Thymus (tissue), 11 donors: ENCODE results near the gene PDRG1. TPM values are rescaled to one million over a fixed set of nuclear protein-coding genes. Genes with fewer than 3 reads are reported as not detected.
"Not testable (repeated sequence)": the region's sequence is repeated elsewhere in the genome, so short reads cannot be mapped to it uniquely, and the experiment has no call there.

Experiments
- DNase-seq, 9 donors: peaks; one replicate each; pipeline ENCODE4 v3.0.0-alpha.2; 2013; ENCODE audit warnings: low spot score in 9 of 9, low read depth in 6 of 9, missing footprints in 1 of 9
- H3K27ac ChIP-seq, 2 donors: one replicate each; pipeline ENCODE4 v1.5.1; 2013; ENCODE audit warnings: control low read depth in 1 of 2, low read depth in 1 of 2, low read length in 1 of 2, mild to moderate bottlenecking in 1 of 2, moderate library complexity in 1 of 2
- H3K27me3 ChIP-seq, 2 donors: one replicate each; pipeline ENCODE4 v1.5.1; 2013; ENCODE audit warnings: low read length in 1 of 2; ENCODE audit not compliant: control insufficient read depth in 2 of 2, insufficient read depth in 1 of 2
- H3K36me3 ChIP-seq, 2 donors: one replicate each; pipeline ENCODE4 v1.5.1; 2013; ENCODE audit warnings: low read length in 1 of 2, mild to moderate bottlenecking in 1 of 2, moderate library complexity in 1 of 2; ENCODE audit not compliant: control insufficient read depth in 2 of 2, insufficient read depth in 2 of 2
- H3K4me1 ChIP-seq, 2 donors: one replicate each; pipeline ENCODE4 v1.5.1; 2013; ENCODE audit warnings: low read length in 2 of 2; ENCODE audit not compliant: control insufficient read depth in 2 of 2, insufficient read depth in 2 of 2
- H3K4me3 ChIP-seq, 2 donors: one replicate each; pipeline ENCODE4 v1.5.1; 2013; ENCODE audit warnings: low read length in 2 of 2, control low read depth in 1 of 2, mild to moderate bottlenecking in 1 of 2
- H3K9me3 ChIP-seq, 2 donors: one replicate each; pipeline ENCODE4 v1.5.1; 2013; ENCODE audit warnings: low read length in 1 of 2, mild to moderate bottlenecking in 1 of 2; ENCODE audit not compliant: control insufficient read depth in 2 of 2, insufficient read depth in 1 of 2
- WGBS: extraction: QIAGEN DNeasy Blood & Tissue Kit; methylation state at CpG from one replicate; pipeline ENCODE4 v1.1.7; 2013; 5-methylcytosine and 5-hydroxymethylcytosine counted together
- polyA plus RNA-seq: library from polyadenylated mRNA; stranded (reverse); fragments of 200-250 nt; gene quantifications from one replicate; pipeline ENCODE4 v1.2.3, GENCODE V29; 2013
- total RNA-seq: library from RNA; stranded (reverse); fragments of 120-200 nt; gene quantifications from one replicate; pipeline ENCODE4 v1.2.4, GENCODE V29; 2013
- donor health status: healthy.

The PDRG1 gene
- total and polyA plus RNA-seq, 2 donors = 11.1 to 16.4 TPM

- Histone ChIP-seq H3K27ac (no peak overlapping the region), H3K4me1 (no peaks in the 10 kb centered on the region), H3K27me3 (no peaks in the 10 kb centered on the region), H3K9me3 (no peaks in the 10 kb centered on the region), H3K4me3 (no peak overlapping the region), H3K36me3 (no peaks in the 10 kb centered on the region)
- WGBS = 96% methylated on average over 7 of the region's 7 CpGs
- DNase-seq = no peak
These were observed 33.3 kb downstream of the PDRG1 start for GRCh38 chr20:31918466-31919105.

GRCh38 chr20:31917962-31918412, 33.9 kb downstream of the PDRG1 start:
- WGBS = 15% methylated on average over 7 of the region's 7 CpGs
- not testable (repeated sequence) for DNase-seq

GRCh38 chr20:31916708-31917107, 35.1 kb downstream of the PDRG1 start:
- Histone ChIP-seq H3K36me3 (no peaks in the 10 kb centered on the region), H3K27me3 (no peaks in the 10 kb centered on the region)

More at GRCh38 chr20:31917962-31918412, 33.9 kb downstream of the PDRG1 start:
- H3K27me3 ChIP-seq, H3K4me3 ChIP-seq, H3K36me3 ChIP-seq, H3K9me3 ChIP-seq, H3K27ac ChIP-seq, H3K4me1 ChIP-seq: not testable (repeated sequence)

GRCh38 chr20:31915491-31916280, 36.2 kb downstream of the PDRG1 start:
- DNase-seq = no peak
- H3K4me3 ChIP-seq = no peak overlapping the region
- WGBS = 85% methylated on average over 7 of the region's 7 CpGs

More at GRCh38 chr20:31916708-31917107, 35.1 kb downstream of the PDRG1 start:
- no peaks in the 10 kb centered on the region for H3K9me3 ChIP-seq
- no peak for DNase-seq
- no peak overlapping the region for H3K27ac ChIP-seq
- 88% methylated on average over 4 of the region's 4 CpGs for WGBS
- no peak overlapping the region for H3K4me3 ChIP-seq
- no peaks in the 10 kb centered on the region for H3K4me1 ChIP-seq

GRCh38 chr20:31914170-31914569, 37.7 kb downstream of the PDRG1 start:
- no peaks in the 10 kb centered on the region for H3K36me3 ChIP-seq

More at GRCh38 chr20:31915491-31916280, 36.2 kb downstream of the PDRG1 start:
- H3K27me3 ChIP-seq = no peaks in the 10 kb centered on the region
- H3K9me3 ChIP-seq = no peaks in the 10 kb centered on the region
- no peak overlapping the region for H3K27ac ChIP-seq
- H3K36me3 ChIP-seq = no peaks in the 10 kb centered on the region
- no peaks in the 10 kb centered on the region for H3K4me1 ChIP-seq

GRCh38 chr20:31913431-31914157, 38.3 kb downstream of the PDRG1 start:
- no peaks in the 10 kb centered on the region for H3K36me3 ChIP-seq
- no peak for DNase-seq
- 95% methylated on average over 15 of the region's 15 CpGs for WGBS
- H3K9me3 ChIP-seq = no peaks in the 10 kb centered on the region
- no peak overlapping the region for H3K4me3 ChIP-seq
- no peaks in the 10 kb centered on the region for H3K27me3 ChIP-seq
- H3K27ac ChIP-seq = no peak overlapping the region
- no peaks in the 10 kb centered on the region for H3K4me1 ChIP-seq

More at GRCh38 chr20:31914170-31914569, 37.7 kb downstream of the PDRG1 start:
- DNase-seq = no peak
- no peak overlapping the region for H3K27ac ChIP-seq
- WGBS = 95% methylated on average over 5 of the region's 5 CpGs
- H3K4me1 ChIP-seq = no peaks in the 10 kb centered on the region
- no peaks in the 10 kb centered on the region for H3K9me3 ChIP-seq
- no peaks in the 10 kb centered on the region for H3K27me3 ChIP-seq
- H3K4me3 ChIP-seq = no peak overlapping the region

- no peak overlapping the region for H3K4me3 ChIP-seq
- H3K27ac ChIP-seq = no peak overlapping the region
- H3K27me3 ChIP-seq = no peaks in the 10 kb centered on the region
- no peaks in the 10 kb centered on the region for H3K4me1 ChIP-seq
- no peaks in the 10 kb centered on the region for H3K9me3 ChIP-seq
- no peak for DNase-seq
- no peaks in the 10 kb centered on the region for H3K36me3 ChIP-seq
- WGBS = 94% methylated on average over 4 of the region's 4 CpGs
These were observed 41.6 kb downstream of the PDRG1 start for GRCh38 chr20:31910071-31910803.

- no peaks in the 10 kb centered on the region for H3K9me3 ChIP-seq
- no peaks in the 10 kb centered on the region for H3K27me3 ChIP-seq
- H3K27ac ChIP-seq = no peak overlapping the region
- DNase-seq = no peak
- no peaks in the 10 kb centered on the region for H3K4me1 ChIP-seq
- H3K4me3 ChIP-seq = no peak overlapping the region
- no peaks in the 10 kb centered on the region for H3K36me3 ChIP-seq
- WGBS = 97% methylated on average over 17 of the region's 17 CpGs
These were observed 42.4 kb downstream of the PDRG1 start for GRCh38 chr20:31909253-31910070.
